Transverse colon (tissue), 4 donors: ENCODE data around the gene GTPBP3. TPM values are rescaled to one million over a fixed set of nuclear protein-coding genes. Genes with fewer than 3 reads are reported as not detected.

Experiments used
- DNase-seq: peaks from one replicate; pipeline ENCODE4 v3.0.0-alpha.2; 2019
- H3K27ac ChIP-seq, 4 donors: fragments of 200-600 bp; sonication (generic); 2 replicates each; pipeline ENCODE4 v1.5.1; 2016 to 2018; ENCODE audit warnings: inconsistent platforms in 4 of 4
- H3K27me3 ChIP-seq: fragments of 200-600 bp; sonication (generic); 2 replicates; pipeline ENCODE4 v1.5.1; 2017; ENCODE audit warnings: inconsistent platforms
- H3K36me3 ChIP-seq, 4 donors: fragments of 200-600 bp; sonication (generic); 2 replicates each; pipeline ENCODE4 v1.5.1; 2017 to 2019; ENCODE audit warnings: inconsistent platforms in 4 of 4
- H3K4me1 ChIP-seq, 4 donors: fragments of 200-600 bp; sonication (generic); 2 replicates each; pipeline ENCODE4 v1.5.1; 2017 to 2020; ENCODE audit warnings: inconsistent platforms in 4 of 4
- H3K4me3 ChIP-seq, 4 donors: fragments of 200-600 bp; sonication (generic); 1 replicate in 1 of 4; 2 replicates in 3 of 4; pipeline versions ENCODE4 v1.5.1 to v1.6.1; 2017 to 2019; ENCODE audit warnings: inconsistent platforms in 4 of 4
- H3K9me3 ChIP-seq, 2 donors: fragments of 200-600 bp; sonication (generic); 2 replicates each; pipeline ENCODE4 v1.5.1; 2017 to 2019; ENCODE audit warnings: inconsistent platforms in 2 of 2
- CTCF ChIP-seq, 5 experiments: fragments of 200-600 bp in 3 of 5; fragments of 450-650 bp in 2 of 5; sonication (generic) in 3 of 5; IDR thresholded peaks; 1 replicate in 2 of 5; 2 replicates in 3 of 5; pipeline ENCODE4 v1.5.1; 2016 to 2017; ENCODE audit warnings: antibody characterized with exemption in 5 of 5, inconsistent platforms in 3 of 5, mild to moderate bottlenecking in 2 of 5, moderate library complexity in 1 of 5
- EP300 ChIP-seq: sonication (generic); formaldehyde crosslinking; IDR thresholded peaks from one replicate; pipeline ENCODE4 v1.6.1; 2017; ENCODE audit warnings: antibody characterized with exemption, low read depth
- POLR2A ChIP-seq: fragments of 450-650 bp; IDR thresholded peaks from one replicate; pipeline ENCODE4 v1.6.1; 2016; ENCODE audit warnings: antibody characterized with exemption, mild to moderate bottlenecking, moderate library complexity
- POLR2AphosphoS5 ChIP-seq, 3 donors: sonication (generic); formaldehyde crosslinking; IDR thresholded peaks; one replicate each; pipeline ENCODE4 v1.6.1; 2016; ENCODE audit warnings: antibody characterized with exemption in 3 of 3
- WGBS, 2 donors: methylation state at CpG; one replicate each; pipeline ENCODE4 v1.1.5; 2018; ENCODE audit warnings: low coverage in 1 of 2; 5-methylcytosine and 5-hydroxymethylcytosine counted together
- in situ Hi-C, 4 donors: fragments of 200-750 bp; cut with MboI; loops; one replicate each; pipeline versions ENCODE4 v1.15.0 to v1.15.1; 2017; ENCODE audit warnings: low sequenced_read_pairs in 3 of 4, low pct_ligation_motif_present in 1 of 4, low pct_unique_long_range_greater_than_20kb in 1 of 4
- intact Hi-C: fragments of 100-400 bp; cut with DNase I; formaldehyde crosslinking; loops from one replicate; pipeline ENCODE4 v1.15.1; 2023; ENCODE audit warnings: low total_unique reads
- total RNA-seq, 4 donors: library from RNA; depleted of rRNA; stranded (reverse); fragments of >200 nt; gene quantifications; one replicate each; pipeline ENCODE4 v1.1.0, GENCODE V29; 2016

Gene GTPBP3
- total RNA-seq, 4 donors from 2014 or later = 24.7 to 206 (median 30.5) TPM

GRCh38 chr19:17307876-17308377 is 29.4 kb upstream of the GTPBP3 start:
- peak overlapping the region in 1 of 4 donors; percentile 92 for H3K27ac ChIP-seq
- intact Hi-C loops (no loop called here), in situ Hi-C loops (no loop called here)
- H3K9me3 ChIP-seq = no peaks in the 10 kb centered on the region
- H3K36me3 ChIP-seq = no peaks in the 10 kb centered on the region
- TF ChIP-seq EP300 (no peak), POLR2A (no peak), POLR2AphosphoS5 (IDR thresholded peaks at IDR 0.05) (no peak), CTCF (IDR thresholded peaks at IDR 0.05) (no peak)
- H3K27me3 ChIP-seq = no peaks in the 10 kb centered on the region
- no peak for DNase-seq
- peaks cover 35 to 69% (median 50%) of the 10 kb centered on the region in 4 donors for H3K4me1 ChIP-seq
- 78 to 82% methylated on average over 7 to 8 of the region's 8 CpGs for WGBS, 2 donors
- H3K4me3 ChIP-seq = no peak overlapping the region

- Histone ChIP-seq H3K27me3 (no peaks in the 10 kb centered on the region), H3K4me1 (peaks cover 27 to 57% (median 40%) of the 10 kb centered on the region in 4 donors), H3K27ac (peak within 1 kb of the TSS; percentile 80 to 87 (median 85)), H3K4me3 (peak within 1 kb of the TSS; percentile 62 to 92 (median 80)), H3K36me3 (peaks cover 0 to 8% (median 3%) of the 10 kb centered on the region in 4 donors), H3K9me3 (no peaks in the 10 kb centered on the region)
- intact Hi-C loops (no loop called here), in situ Hi-C loops (no loop called here)
- 0 to 1% methylated on average over 2 to 46 of the region's 46 CpGs for WGBS, 2 donors
- TF ChIP-seq POLR2AphosphoS5 (IDR thresholded peaks at IDR 0.05) (peak; percentile 42 to 75 (median 73)), EP300 (no peak), POLR2A (peak; percentile 76)
- peak; percentile 100 for DNase-seq
Measured at GRCh38 chr19:17309198-17309964, 28.0 kb upstream of the GTPBP3 start, which contains the start of gene DDA1. Gene DDA1 (plus strand): TSS chr19:17309563. CDS start chr19:17309655, 92 bp downstream.

GRCh38 chr19:17309965-17310461 is 27.3 kb upstream of the GTPBP3 start:
- WGBS, 2 donors = 0 to 8% methylated on average over 8 to 23 of the region's 23 CpGs
- in situ Hi-C loops (no loop called here), intact Hi-C loops (no loop called here)
- TF ChIP-seq EP300 (no peak), POLR2AphosphoS5 (IDR thresholded peaks at IDR 0.05) (no peak), CTCF (IDR thresholded peaks at IDR 0.05) (no peak), POLR2A (no peak)
- H3K9me3 ChIP-seq = no peaks in the 10 kb centered on the region
- peak overlapping the region; percentile 80 to 87 (median 85) for H3K27ac ChIP-seq
- H3K27me3 ChIP-seq = no peaks in the 10 kb centered on the region
- no peak for DNase-seq
- H3K4me3 ChIP-seq = peak overlapping the region; percentile 62 to 92 (median 80)
- H3K36me3 ChIP-seq = peaks cover 0 to 12% (median 5%) of the 10 kb centered on the region in 4 donors
- H3K4me1 ChIP-seq = peaks cover 21 to 51% (median 34%) of the 10 kb centered on the region in 4 donors

GRCh38 chr19:17311455-17312188 is 25.7 kb upstream of the GTPBP3 start:
- 69% methylated on average over 9 of the region's 11 CpGs; no CpG with 5 or more reads in 1 of the 2 donors for WGBS, 2 donors
- H3K36me3 ChIP-seq = peaks cover 0 to 20% (median 9%) of the 10 kb centered on the region in 4 donors
- DNase-seq = no peak
- H3K27ac ChIP-seq = no peak overlapping the region
- no peaks in the 10 kb centered on the region for H3K9me3 ChIP-seq
- H3K4me1 ChIP-seq = peaks cover 17 to 43% (median 26%) of the 10 kb centered on the region in 4 donors
- no peak overlapping the region for H3K4me3 ChIP-seq
- TF ChIP-seq POLR2A (no peak), POLR2AphosphoS5 (IDR thresholded peaks at IDR 0.05) (no peak), CTCF (IDR thresholded peaks at IDR 0.05) (no peak), EP300 (no peak)
- no peaks in the 10 kb centered on the region for H3K27me3 ChIP-seq
- in situ Hi-C loops (no loop called here), intact Hi-C loops (no loop called here)
